Testis (tissue), 3 donors: ENCODE data around the gene BBOX1. TPM values are rescaled to one million over a fixed set of nuclear protein-coding genes. Genes with fewer than 3 reads are reported as not detected.

ENCODE experiments used
- DNase-seq: peaks from one replicate; pipeline ENCODE4 v3.0.0-alpha.2; 2019
- H3K27ac ChIP-seq, 2 donors: fragments of 200-600 bp; sonication (generic); one replicate each; pipeline ENCODE4 v1.5.1; 2019
- H3K27me3 ChIP-seq: fragments of 200-600 bp; sonication (generic); one replicate; pipeline ENCODE4 v1.5.1; 2019
- H3K36me3 ChIP-seq: fragments of 200-600 bp; sonication (generic); one replicate; pipeline ENCODE4 v1.5.1; 2017; ENCODE audit warnings: low read depth; ENCODE audit errors: missing control alignments
- H3K4me1 ChIP-seq: fragments of 200-600 bp; sonication (generic); one replicate; pipeline ENCODE4 v1.5.1; 2019
- H3K4me3 ChIP-seq, 2 donors: fragments of 200-600 bp; sonication (generic); one replicate each; pipeline ENCODE4 v1.5.1; 2017 to 2019
- H3K9me3 ChIP-seq: fragments of 200-600 bp; sonication (generic); one replicate; pipeline ENCODE4 v1.5.1; 2017
- CTCF ChIP-seq, 3 experiments: fragments of 450-650 bp in 2 of 3; fragments of 200-600 bp in 1 of 3; sonication (generic) in 1 of 3; IDR thresholded peaks; one replicate each; pipeline ENCODE4 v1.5.1; 2016 to 2019; ENCODE audit warnings: antibody characterized with exemption in 3 of 3, mild to moderate bottlenecking in 2 of 3, moderate library complexity in 1 of 3
- POLR2A ChIP-seq: fragments of 450-650 bp; IDR thresholded peaks from one replicate; pipeline ENCODE4 v1.6.1; 2017; ENCODE audit warnings: antibody characterized with exemption, mild to moderate bottlenecking, moderate library complexity
- WGBS, 2 donors: methylation state at CpG; one replicate each; pipeline ENCODE4 v1.1.5; 2018; 5-methylcytosine and 5-hydroxymethylcytosine counted together
- intact Hi-C: fragments of 100-400 bp; cut with DNase I; formaldehyde crosslinking; loops from one replicate; pipeline ENCODE4 v1.15.1; 2023; ENCODE audit warnings: low total_unique reads
- polyA plus RNA-seq: library from polyadenylated mRNA; stranded (reverse); fragments of 350-450 nt; fragmentation: Illumina TruSeq; extraction: RNeasy Lipid Tissue Mini Kit (QIAGEN cat#74804); gene quantifications from one replicate; pipeline ENCODE4 v1.2.3, GENCODE V29; 2014; ENCODE audit warnings: low read depth, low replicate concordance; ENCODE audit not compliant: insufficient read depth
- total RNA-seq, 2 donors: library from RNA; depleted of rRNA; stranded (reverse); fragments of >200 nt; gene quantifications; one replicate each; pipeline ENCODE4 v1.2.3, GENCODE V29; 2016

Gene BBOX1
- total and polyA plus RNA-seq, 3 donors from 2014 or later: 0.24 to 1.2 TPM; not detected in 1

DNA sequence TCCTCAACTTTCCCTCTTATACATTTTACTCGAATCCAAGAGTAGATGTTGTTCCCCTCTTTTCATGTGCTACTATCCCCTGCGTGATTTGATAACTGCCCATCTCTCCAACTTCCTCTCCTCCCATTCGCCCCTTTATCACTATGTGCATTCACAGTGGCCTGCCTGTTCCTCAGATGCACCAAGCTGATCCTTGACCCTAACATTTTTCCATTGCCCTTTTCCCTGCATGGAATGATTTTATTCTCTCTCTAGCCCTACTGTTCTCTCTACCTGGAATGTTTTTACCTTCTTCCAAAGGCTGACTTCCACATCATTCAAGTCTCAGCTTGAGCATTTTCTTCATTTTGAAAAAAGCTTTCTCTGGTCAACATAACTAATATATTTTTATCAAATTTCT, 15.8 kb upstream of the BBOX1 start:
- no peaks in the 10 kb centered on the region for H3K4me1 ChIP-seq
- H3K27me3 ChIP-seq: no peaks in the 10 kb centered on the region
- no peak overlapping the region for H3K4me3 ChIP-seq
- intact Hi-C loops: no loop called here
- H3K9me3 ChIP-seq: no peaks in the 10 kb centered on the region
- TF ChIP-seq CTCF (IDR thresholded peaks at IDR 0.05): no peak
- no peak for TF ChIP-seq POLR2A
- WGBS, 2 donors: 92 to 93% methylated on average over 3 of the region's 3 CpGs
- no peaks in the 10 kb centered on the region for H3K36me3 ChIP-seq
- H3K27ac ChIP-seq: no peak overlapping the region
- DNase-seq: no peak

DNA sequence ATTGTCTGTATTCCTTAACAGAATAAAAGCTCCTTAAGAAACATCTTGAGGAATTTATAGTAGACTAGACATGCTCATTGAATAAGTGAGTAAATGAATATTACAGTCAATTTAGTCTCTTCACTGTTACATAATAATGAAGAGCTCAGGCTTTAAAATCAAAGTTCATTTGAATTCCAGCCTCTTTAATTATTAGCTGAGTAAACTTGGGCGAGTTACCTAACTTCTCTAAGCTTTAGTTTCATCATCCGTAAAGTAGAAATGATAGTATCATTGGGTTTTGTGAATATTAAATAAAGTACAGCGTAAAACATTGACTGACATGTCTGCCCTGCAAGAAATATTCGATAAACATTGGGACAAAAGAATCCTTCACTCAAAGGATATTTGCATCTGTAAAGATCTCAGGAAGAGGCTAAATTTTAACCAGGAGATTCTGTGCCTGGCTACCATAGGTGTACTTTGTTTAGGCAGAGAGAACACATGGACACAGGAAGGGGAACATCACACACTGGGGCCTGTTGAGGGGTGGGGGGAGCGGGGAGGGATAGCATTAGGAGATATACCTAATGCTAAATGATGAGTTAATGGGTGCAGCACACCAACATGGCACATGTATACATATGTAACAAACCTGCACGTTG, 15.2 kb upstream of the BBOX1 start:
- H3K27me3 ChIP-seq: no peaks in the 10 kb centered on the region
- intact Hi-C loops: no loop called here
- H3K4me1 ChIP-seq: no peaks in the 10 kb centered on the region
- H3K9me3 ChIP-seq: no peaks in the 10 kb centered on the region
- no peak for TF ChIP-seq CTCF (IDR thresholded peaks at IDR 0.05)
- TF ChIP-seq POLR2A: no peak
- no peak for DNase-seq
- no peaks in the 10 kb centered on the region for H3K36me3 ChIP-seq
- no peak overlapping the region for H3K27ac ChIP-seq
- no peak overlapping the region for H3K4me3 ChIP-seq
- WGBS, 2 donors: 87 to 89% methylated on average over 6 of the region's 6 CpGs

DNA sequence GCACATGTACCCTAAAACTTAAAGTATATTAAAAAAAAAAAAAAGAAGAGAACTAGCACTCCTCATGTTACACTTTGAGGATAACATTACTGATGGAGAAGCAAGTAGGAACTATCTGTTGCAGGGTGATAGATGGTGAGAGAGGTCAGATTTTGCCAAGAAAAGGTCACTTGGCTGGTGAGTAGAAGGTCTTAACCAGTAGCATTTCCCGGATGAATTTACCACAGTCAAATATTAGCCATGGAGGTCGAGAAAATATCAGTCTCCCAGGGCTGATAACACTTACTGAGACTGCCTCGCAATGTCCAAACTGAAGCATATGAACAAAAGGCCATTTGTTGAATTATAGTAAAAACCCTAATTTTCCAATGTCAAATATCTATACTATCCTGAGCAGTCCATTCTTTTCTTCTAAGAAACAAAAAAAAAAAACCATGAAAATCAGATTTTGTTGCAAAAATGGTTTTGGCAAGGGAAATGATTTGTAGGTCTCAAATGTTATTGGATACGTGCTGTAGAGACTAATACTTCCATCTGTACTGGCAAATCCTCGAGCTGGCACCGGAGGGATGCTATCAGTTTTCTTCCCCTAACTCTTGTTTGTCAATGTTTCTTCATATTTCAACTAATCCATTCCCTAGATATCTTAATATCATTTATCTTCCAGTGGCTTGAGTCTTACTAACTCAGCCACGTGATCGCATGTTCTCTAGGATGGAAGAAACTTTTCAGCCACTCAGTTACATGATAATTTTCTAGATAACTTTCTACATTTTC, 14.5 kb upstream of the BBOX1 start:
- 84 to 88% methylated on average over 8 of the region's 8 CpGs for WGBS, 2 donors
- TF ChIP-seq CTCF (IDR thresholded peaks at IDR 0.05) (no peak), POLR2A (no peak)
- DNase-seq: no peak
- H3K27ac ChIP-seq: no peak overlapping the region
- no peaks in the 10 kb centered on the region for H3K9me3 ChIP-seq
- H3K4me3 ChIP-seq: no peak overlapping the region
- H3K27me3 ChIP-seq: no peaks in the 10 kb centered on the region
- H3K36me3 ChIP-seq: no peaks in the 10 kb centered on the region
- intact Hi-C loops: no loop called here
- H3K4me1 ChIP-seq: no peaks in the 10 kb centered on the region

DNA sequence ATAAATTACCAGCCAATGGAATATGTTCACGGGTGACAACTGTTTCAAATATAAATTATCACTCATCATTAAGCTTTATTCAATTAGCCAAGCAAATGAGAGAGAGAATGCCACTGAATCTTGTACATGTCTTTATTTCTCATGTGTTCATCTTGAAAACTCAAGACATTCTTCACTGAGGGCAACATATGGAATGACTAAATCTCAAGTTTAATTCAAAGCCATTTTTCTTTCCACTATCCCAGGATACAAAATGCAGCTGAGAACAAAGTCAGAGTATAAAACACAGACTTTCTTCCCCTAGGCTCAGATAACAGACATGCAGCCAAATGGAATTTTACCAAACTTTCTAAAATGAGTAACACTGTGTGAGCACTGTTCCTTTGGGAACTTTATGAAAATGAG, 12.1 kb upstream of the BBOX1 start:
- TF ChIP-seq POLR2A: no peak
- no peak for TF ChIP-seq CTCF (IDR thresholded peaks at IDR 0.05)
- no peak for DNase-seq
- WGBS, 2 donors: 47 to 66% methylated on average over 1 of the region's 1 CpG
- no peaks in the 10 kb centered on the region for H3K36me3 ChIP-seq
- H3K4me1 ChIP-seq: no peaks in the 10 kb centered on the region
- no peak overlapping the region for H3K27ac ChIP-seq
- H3K27me3 ChIP-seq: no peaks in the 10 kb centered on the region
- intact Hi-C loops: no loop called here
- no peak overlapping the region for H3K4me3 ChIP-seq
- H3K9me3 ChIP-seq: no peaks in the 10 kb centered on the region
